ENCODE measurements around the gene IGFN1. TPM values are rescaled to one million over a fixed set of nuclear protein-coding genes. Genes with fewer than 3 reads are reported as not detected.

Gene IGFN1
- total RNA-seq, 4 donors from 2014 or later, result not detected

GRCh38 chr1:201189085-201189484 lies 1.5 kb upstream of the IGFN1 start:
- Histone ChIP-seq H3K9me3 (no peaks in the 10 kb centered on the region), H3K27ac (no peak overlapping the region), H3K4me3 (no peak overlapping the region), H3K27me3 (peaks cover 21% of the 10 kb centered on the region), H3K4me1 (no peaks in the 10 kb centered on the region), H3K36me3 (no peaks in the 10 kb centered on the region)
- ATAC-seq, result no peak
- 80% methylated on average over 1 of the region's 2 CpGs; no CpG with 5 or more reads in 1 of the 2 donors for WGBS, 2 donors (ENCODE audit: low coverage in 1 of 2)
- TF ChIP-seq POLR2A (IDR thresholded peaks at IDR 0.05) (no peak), POLR2AphosphoS5 (IDR thresholded peaks at IDR 0.05) (no peak), CTCF (IDR thresholded peaks at IDR 0.05) (no peak)

GRCh38 chr1:201190005-201190404 lies 619 bp upstream of the IGFN1 start:
- no peak overlapping the region for H3K4me3 ChIP-seq
- H3K27me3 ChIP-seq, result peaks cover 21% of the 10 kb centered on the region
- no peaks in the 10 kb centered on the region for H3K9me3 ChIP-seq
- TF ChIP-seq CTCF (IDR thresholded peaks at IDR 0.05) (no peak), POLR2A (IDR thresholded peaks at IDR 0.05) (no peak), EP300 (IDR thresholded peaks at IDR 0.05) (no peak), POLR2AphosphoS5 (IDR thresholded peaks at IDR 0.05) (no peak)
- no peaks in the 10 kb centered on the region for H3K36me3 ChIP-seq
- 79 to 86% methylated on average over 5 to 6 of the region's 6 CpGs for WGBS, 2 donors (ENCODE audit: low coverage in 1 of 2)
- H3K27ac ChIP-seq, result no peak overlapping the region
- no peak for ATAC-seq
- no peaks in the 10 kb centered on the region for H3K4me1 ChIP-seq

- Histone ChIP-seq H3K4me3 (no peak overlapping the region), H3K4me1 (no peaks in the 10 kb centered on the region), H3K9me3 (no peaks in the 10 kb centered on the region), H3K36me3 (no peaks in the 10 kb centered on the region), H3K27ac (no peak overlapping the region), H3K27me3 (peaks cover 21% of the 10 kb centered on the region)
- no peak for TF ChIP-seq CTCF (IDR thresholded peaks at IDR 0.05)
- TF ChIP-seq EP300 (IDR thresholded peaks at IDR 0.05), result no peak
- TF ChIP-seq POLR2A (IDR thresholded peaks at IDR 0.05), result no peak
- TF ChIP-seq POLR2AphosphoS5 (IDR thresholded peaks at IDR 0.05), result no peak
- no peak for ATAC-seq
- 57% methylated on average over 7 of the region's 18 CpGs; no CpG with 5 or more reads in 1 of the 2 donors for WGBS, 2 donors (ENCODE audit: low coverage in 1 of 2)
Observed at GRCh38 chr1:201191653-201192260, 1.1 kb downstream of the IGFN1 start.

DNA sequence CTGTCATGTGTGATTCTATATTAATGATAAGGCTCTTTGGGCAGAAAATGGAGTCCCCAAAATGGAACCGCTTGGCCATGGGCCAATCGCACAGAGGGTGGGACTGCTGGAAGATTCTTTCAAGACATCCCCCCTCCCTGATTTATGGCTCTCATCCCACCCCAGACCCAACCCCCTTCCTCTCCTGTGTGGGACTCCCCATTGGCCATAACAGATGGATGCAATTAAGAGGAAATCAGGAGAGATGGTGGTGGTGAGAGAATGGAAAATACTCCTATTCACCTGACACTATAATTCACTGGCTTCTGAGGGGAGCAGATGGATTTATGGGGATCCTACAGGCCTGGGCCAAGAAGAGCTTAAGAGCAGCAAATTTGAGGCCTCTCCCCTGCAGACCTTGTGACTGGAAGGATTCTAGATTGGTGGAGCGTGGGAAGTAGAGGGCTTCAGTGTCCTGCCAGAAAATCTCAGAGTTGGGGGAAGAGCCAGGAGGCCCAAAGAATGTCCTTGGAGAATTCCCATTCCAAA lies 1.7 kb downstream of the IGFN1 start:
- Histone ChIP-seq H3K9me3 (no peaks in the 10 kb centered on the region), H3K4me1 (no peaks in the 10 kb centered on the region), H3K36me3 (no peaks in the 10 kb centered on the region), H3K27ac (no peak overlapping the region), H3K27me3 (peaks cover 21% of the 10 kb centered on the region), H3K4me3 (no peak overlapping the region)
- no peak for TF ChIP-seq CTCF (IDR thresholded peaks at IDR 0.05)
- no peak for TF ChIP-seq EP300 (IDR thresholded peaks at IDR 0.05)
- no peak for TF ChIP-seq POLR2A (IDR thresholded peaks at IDR 0.05)
- no peak for TF ChIP-seq POLR2AphosphoS5 (IDR thresholded peaks at IDR 0.05)
- 63 to 78% methylated on average over 1 of the region's 3 CpGs for WGBS, 2 donors (ENCODE audit: low coverage in 1 of 2)
- no peak for ATAC-seq

- Histone ChIP-seq H3K27me3 (peaks cover 21% of the 10 kb centered on the region), H3K27ac (no peak overlapping the region)
- no peak for ATAC-seq
Observed at GRCh38 chr1:201194046-201194445, 3.4 kb downstream of the IGFN1 start.

More at GRCh38 chr1:201194046-201194445, 3.4 kb downstream of the IGFN1 start:
- TF ChIP-seq POLR2AphosphoS5 (IDR thresholded peaks at IDR 0.05), result no peak
- TF ChIP-seq POLR2A (IDR thresholded peaks at IDR 0.05), result no peak
- H3K4me3 ChIP-seq, result no peak overlapping the region
- no peaks in the 10 kb centered on the region for H3K4me1 ChIP-seq
- H3K36me3 ChIP-seq, result no peaks in the 10 kb centered on the region
- H3K9me3 ChIP-seq, result no peaks in the 10 kb centered on the region
- WGBS, 2 donors (ENCODE audit: low coverage in 1 of 2), result no CpG with 5 or more reads among the region's 6 CpGs
